ENCODE measurements around the gene PATL1.
"Not testable (repeated sequence)": the region's sequence is repeated elsewhere in the genome, so short reads cannot be mapped to it uniquely, and the experiment has no call there.

PATL1 gene

DNA sequence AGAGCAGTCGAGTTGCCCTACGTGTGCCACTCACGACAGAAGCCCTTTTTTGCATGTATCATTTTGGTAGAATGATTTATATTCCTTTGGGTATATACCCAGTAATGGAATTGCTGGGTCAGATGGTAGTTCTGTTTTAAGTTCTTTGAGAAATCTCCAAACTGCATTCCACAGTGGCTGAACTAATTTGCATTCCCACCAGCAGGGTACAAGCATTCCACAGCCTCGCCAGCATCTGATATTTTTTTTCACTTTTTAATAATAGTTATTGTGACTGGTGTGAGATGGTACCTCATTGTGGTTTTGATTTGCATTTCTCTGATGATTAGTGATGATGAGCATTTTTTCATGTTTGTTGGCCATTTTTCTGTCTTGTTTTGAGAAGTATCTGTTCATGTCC is 41.9 kb downstream of the PATL1 start:
- H3K4me1 ChIP-seq (ENCODE audit: control insufficient read depth, insufficient read depth, low read length); H3K9ac ChIP-seq (ENCODE audit: low read length); H3K4me3 ChIP-seq (ENCODE audit: low read length); H3K36me3 ChIP-seq (ENCODE audit: control insufficient read depth, insufficient read depth, low read length); H3K27me3 ChIP-seq (ENCODE audit: control insufficient read depth, insufficient read depth, low read length); H3K27ac ChIP-seq (ENCODE audit: low read depth, low read length): not testable (repeated sequence)

DNA sequence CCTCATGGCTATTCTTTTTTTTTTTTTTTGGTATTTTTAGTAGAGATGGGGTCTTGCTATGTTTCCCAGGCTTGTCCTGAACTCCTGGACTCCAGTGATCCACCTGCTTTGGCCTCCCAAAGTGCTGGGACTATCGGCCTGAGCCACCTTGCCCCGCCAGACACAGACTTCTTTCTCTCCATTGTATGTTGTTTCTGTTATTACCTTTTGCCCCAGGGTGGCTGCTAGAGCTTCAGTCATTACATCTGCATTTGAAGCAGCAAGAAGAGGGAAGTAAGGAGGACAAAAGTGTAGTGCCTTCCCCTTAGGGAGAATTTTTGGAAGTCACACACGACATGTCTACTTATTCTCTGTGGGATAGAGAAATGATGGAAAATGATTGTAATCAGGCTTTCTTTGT is 43.1 kb downstream of the PATL1 start:
- no peak overlapping the region for H3K4me3 ChIP-seq (ENCODE audit: low read length)
- no peak overlapping the region for H3K9ac ChIP-seq (ENCODE audit: low read length)
- peaks cover 2% of the 10 kb centered on the region for H3K36me3 ChIP-seq (ENCODE audit: control insufficient read depth, insufficient read depth, low read length)
- no peak overlapping the region for H3K27ac ChIP-seq (ENCODE audit: low read depth, low read length)
- no peaks in the 10 kb centered on the region for H3K27me3 ChIP-seq (ENCODE audit: control insufficient read depth, insufficient read depth, low read length)
- no peaks in the 10 kb centered on the region for H3K4me1 ChIP-seq (ENCODE audit: control insufficient read depth, insufficient read depth, low read length)

DNA sequence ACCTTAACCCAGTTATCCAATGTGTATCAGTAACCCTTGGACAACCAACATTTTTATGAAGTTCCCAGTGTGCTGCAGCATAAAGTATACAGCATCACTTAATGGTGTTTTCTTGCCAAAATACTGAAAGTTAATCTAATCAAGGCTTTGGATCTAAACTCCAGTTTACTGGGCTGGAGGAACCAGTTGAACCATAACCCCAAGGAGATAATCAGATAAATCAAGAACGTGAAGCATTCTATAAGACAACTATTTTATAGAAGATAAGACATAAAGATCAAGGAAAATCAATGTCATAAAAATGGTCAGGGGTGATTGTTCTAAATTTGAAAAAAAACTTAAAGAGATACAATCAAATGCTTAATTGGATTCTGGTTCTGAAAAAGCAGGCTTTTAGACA is 51.0 kb downstream of the PATL1 start:
- Histone ChIP-seq H3K36me3 (ENCODE audit: control insufficient read depth, insufficient read depth, low read length) (no peaks in the 10 kb centered on the region), H3K27me3 (ENCODE audit: control insufficient read depth, insufficient read depth, low read length) (no peaks in the 10 kb centered on the region), H3K4me3 (ENCODE audit: low read length) (no peak overlapping the region), H3K9ac (ENCODE audit: low read length) (no peak overlapping the region), H3K4me1 (ENCODE audit: control insufficient read depth, insufficient read depth, low read length) (peaks cover 12% of the 10 kb centered on the region), H3K27ac (ENCODE audit: low read depth, low read length) (no peak overlapping the region)

DNA sequence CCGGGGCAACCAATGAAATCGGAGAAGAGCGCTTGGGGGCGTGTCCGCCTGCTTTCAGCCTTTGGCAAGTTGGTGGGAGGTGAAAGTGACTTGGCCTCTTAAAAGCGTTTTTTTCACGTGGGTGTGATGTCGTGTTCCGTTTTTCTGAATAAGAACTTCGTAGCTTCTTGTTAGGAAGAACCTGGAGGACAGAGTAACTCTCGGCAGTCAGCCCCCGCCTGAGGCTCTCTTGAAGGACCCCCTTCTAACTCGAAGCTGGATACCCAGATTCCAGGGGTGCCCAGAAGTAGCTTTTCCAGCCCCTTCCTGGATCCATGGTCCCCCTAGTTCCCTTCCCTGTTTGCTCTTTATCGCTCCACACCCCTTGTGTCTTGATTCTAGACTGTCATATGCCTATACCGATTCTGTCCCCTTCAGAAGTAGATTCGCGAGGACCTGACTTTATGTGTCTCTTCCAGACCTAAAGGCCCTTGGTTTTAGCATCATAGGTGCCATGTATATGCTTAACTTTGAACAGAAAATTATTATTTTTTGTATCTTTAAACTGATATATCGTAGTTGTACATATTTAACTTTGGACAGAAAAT is 52.3 kb downstream of the PATL1 start:
- H3K9ac ChIP-seq (ENCODE audit: low read length): peak overlapping the region; percentile 91
- H3K4me1 ChIP-seq (ENCODE audit: control insufficient read depth, insufficient read depth, low read length): peaks cover 12% of the 10 kb centered on the region
- H3K4me3 ChIP-seq (ENCODE audit: low read length): peak overlapping the region; percentile 88

DNA sequence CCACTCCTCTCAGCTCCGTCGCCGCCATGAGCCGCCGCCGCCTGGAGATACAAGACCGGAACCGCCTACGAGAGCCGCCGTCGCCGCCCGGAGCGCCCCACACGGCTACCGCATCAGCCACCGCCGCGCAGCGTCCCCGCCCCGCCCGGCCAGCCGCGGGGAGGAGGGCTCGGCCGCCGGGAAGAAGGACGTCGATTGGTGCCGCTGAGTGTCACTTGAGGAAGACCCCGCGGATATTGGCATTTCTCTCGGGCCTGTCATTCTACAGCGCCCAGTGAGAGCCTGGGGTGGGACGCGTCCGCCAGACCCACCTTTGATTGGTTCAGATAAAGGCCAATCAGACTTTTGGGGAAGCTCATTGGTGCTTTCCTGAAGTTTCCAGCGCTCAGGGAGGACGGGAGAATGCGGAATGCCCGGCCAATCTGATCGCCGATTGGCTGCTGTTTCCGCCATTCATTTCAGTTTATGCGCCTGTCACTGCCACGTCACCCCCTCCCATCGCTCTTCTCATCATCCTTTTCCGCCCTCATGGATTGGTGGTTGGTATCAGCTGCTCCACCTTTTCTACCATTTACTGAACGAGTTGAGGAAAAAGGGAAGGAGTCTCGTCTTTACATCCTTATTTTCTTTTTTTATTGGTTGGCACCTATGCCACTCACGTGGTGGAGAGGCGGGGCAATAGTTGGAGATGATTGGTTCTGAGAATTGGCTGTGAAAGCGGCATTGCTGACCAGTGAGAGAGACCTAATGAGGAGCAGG is 53.0 kb downstream of the PATL1 start, which contains the start of gene OSBP:
OSBP (minus strand) TSS at position 138 of the 759 bp plus-strand sequence; CDS start at position 28, 110 bp downstream.
- Histone ChIP-seq H3K27ac (ENCODE audit: low read depth, low read length) (peak within 1 kb of the TSS; percentile 98), H3K4me3 (ENCODE audit: low read length) (peak within 1 kb of the TSS; percentile 90), H3K9ac (ENCODE audit: low read length) (peak within 1 kb of the TSS; percentile 91), H3K4me1 (ENCODE audit: control insufficient read depth, insufficient read depth, low read length) (peaks cover 14% of the 10 kb centered on the region), H3K36me3 (ENCODE audit: control insufficient read depth, insufficient read depth, low read length) (no peaks in the 10 kb centered on the region), H3K27me3 (ENCODE audit: control insufficient read depth, insufficient read depth, low read length) (no peaks in the 10 kb centered on the region)

More for the DNA sequence above, 52.3 kb downstream of the PATL1 start:
- peak overlapping the region; percentile 98 for H3K27ac ChIP-seq (ENCODE audit: low read depth, low read length)
- H3K27me3 ChIP-seq (ENCODE audit: control insufficient read depth, insufficient read depth, low read length): no peaks in the 10 kb centered on the region
- no peaks in the 10 kb centered on the region for H3K36me3 ChIP-seq (ENCODE audit: control insufficient read depth, insufficient read depth, low read length)

DNA sequence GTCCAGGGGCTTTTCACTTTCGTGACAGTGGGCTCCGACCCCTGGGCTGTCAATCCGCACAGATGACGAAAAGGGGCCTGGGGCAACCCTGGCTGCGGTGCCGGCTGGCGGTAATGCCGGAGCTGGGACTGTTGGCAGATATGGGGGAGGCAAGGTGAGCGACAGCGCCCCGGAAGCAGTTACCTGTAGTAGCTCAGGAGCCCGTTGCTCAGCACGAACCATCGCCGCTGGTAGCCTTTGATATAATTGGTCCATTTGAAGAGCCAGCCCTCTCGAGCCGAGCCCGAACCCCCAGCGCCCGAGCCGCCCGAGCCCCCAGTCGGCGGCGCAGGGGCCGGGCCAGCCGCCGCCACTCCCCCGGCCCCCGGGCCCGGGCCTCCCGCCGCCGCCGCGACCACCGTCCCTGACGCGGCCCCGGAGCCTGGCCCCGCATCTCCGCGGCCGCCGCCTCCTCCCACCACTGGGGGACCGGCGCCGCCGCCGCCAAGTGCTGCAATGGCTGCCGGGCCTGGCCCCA is 53.7 kb downstream of the PATL1 start:
- H3K4me1 ChIP-seq (ENCODE audit: control insufficient read depth, insufficient read depth, low read length): peaks cover 14% of the 10 kb centered on the region
- H3K27ac ChIP-seq (ENCODE audit: low read depth, low read length): peak overlapping the region; percentile 91
- peak overlapping the region; percentile 90 for H3K9ac ChIP-seq (ENCODE audit: low read length)
- peaks cover 2% of the 10 kb centered on the region for H3K36me3 ChIP-seq (ENCODE audit: control insufficient read depth, insufficient read depth, low read length)
- no peaks in the 10 kb centered on the region for H3K27me3 ChIP-seq (ENCODE audit: control insufficient read depth, insufficient read depth, low read length)
- peak overlapping the region; percentile 90 for H3K4me3 ChIP-seq (ENCODE audit: low read length)

DNA sequence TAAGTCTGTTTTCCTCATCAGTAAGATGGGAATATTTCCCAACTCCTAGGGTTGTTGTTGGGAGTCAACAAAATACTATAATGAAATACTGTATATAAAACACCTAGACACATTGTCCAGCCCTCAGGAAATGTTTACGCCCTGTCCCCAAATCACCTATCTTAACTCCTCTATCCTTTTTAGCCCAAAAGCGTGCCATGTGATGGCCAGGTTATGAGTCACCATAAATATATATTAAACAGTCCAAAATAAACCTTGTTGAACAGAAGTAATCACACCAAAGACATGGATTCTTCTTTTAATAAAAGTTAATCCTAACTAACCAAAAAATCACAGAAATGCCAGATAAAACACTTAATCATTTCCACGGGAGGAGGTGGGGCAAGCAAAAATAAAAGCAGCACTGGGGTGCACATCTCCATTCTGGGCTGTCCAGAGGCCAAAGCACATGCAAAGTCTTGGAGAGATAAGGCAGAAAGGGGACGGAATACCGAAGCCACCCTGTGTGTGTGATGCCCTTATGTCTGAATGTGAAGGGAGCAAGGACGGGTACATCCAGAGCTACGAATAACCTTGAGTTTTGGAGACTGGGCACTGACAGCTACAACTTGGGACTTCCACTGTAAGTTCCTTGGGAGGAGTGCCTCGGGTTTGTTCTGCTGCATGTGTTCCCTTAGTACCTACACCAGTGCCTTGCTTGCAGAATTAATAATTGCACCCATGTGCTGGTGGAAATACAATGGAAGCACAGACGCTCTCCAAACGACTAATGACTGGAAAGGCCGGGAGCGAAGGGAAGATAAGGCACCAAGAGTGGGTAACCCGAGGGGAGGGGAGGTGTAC is 54.3 kb downstream of the PATL1 start:
- Histone ChIP-seq H3K36me3 (ENCODE audit: control insufficient read depth, insufficient read depth, low read length) (peaks cover 6% of the 10 kb centered on the region), H3K4me3 (ENCODE audit: low read length) (peak overlapping the region; percentile 90), H3K27me3 (ENCODE audit: control insufficient read depth, insufficient read depth, low read length) (no peaks in the 10 kb centered on the region), H3K9ac (ENCODE audit: low read length) (peak overlapping the region; percentile 90), H3K27ac (ENCODE audit: low read depth, low read length) (peak overlapping the region; percentile 91), H3K4me1 (ENCODE audit: control insufficient read depth, insufficient read depth, low read length) (peaks cover 14% of the 10 kb centered on the region)

DNA sequence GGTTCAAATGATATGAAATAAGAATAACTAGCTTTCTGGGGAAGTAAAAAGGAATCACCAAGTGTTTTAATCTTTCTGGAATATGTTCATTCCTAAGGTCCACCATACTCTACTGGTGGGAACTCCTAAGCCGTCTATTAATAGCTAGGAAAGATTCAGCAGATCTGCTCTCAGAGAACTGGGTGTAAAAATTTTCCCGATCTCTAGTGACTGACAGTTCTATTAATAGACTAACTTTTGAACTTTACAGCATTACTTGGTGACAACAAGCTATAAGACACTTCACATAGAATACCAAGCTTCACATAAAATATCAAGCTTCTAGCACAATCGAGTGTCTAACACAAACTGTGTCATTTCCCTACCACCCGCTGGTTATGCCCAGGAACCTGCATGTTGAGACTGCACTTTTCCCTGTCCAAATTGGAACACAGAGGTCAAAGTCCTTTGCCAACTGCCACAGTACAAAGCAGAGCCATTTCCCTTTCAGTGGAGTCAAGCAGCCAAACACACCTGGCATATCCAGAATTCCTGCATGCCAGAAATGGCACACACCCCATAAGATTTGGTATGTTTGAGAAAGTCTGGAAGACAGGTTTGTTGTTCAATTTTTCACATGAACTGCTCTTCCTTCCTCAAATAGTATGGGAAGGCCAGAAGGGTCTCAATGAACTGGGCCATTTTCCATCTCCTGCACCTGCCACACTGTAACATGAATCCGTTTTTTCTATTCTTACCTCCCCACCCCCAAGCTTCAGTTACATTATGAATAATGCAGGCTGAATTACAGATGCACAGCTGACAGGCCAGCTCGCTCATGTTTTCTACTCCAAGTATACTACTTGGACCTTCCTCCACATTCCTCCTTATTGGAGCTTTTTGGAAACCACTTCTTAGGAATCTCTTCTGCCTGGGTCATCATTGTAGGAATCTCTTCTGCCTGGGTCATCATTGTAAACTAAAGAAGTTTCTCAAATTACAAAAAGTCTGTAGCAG is 57.0 kb downstream of the PATL1 start:
- Histone ChIP-seq H3K36me3 (ENCODE audit: control insufficient read depth, insufficient read depth, low read length) (peaks cover 24% of the 10 kb centered on the region), H3K4me1 (ENCODE audit: control insufficient read depth, insufficient read depth, low read length) (peaks cover 14% of the 10 kb centered on the region), H3K27me3 (ENCODE audit: control insufficient read depth, insufficient read depth, low read length) (no peaks in the 10 kb centered on the region), H3K4me3 (ENCODE audit: low read length) (no peak overlapping the region), H3K9ac (ENCODE audit: low read length) (no peak overlapping the region), H3K27ac (ENCODE audit: low read depth, low read length) (no peak overlapping the region)

DNA sequence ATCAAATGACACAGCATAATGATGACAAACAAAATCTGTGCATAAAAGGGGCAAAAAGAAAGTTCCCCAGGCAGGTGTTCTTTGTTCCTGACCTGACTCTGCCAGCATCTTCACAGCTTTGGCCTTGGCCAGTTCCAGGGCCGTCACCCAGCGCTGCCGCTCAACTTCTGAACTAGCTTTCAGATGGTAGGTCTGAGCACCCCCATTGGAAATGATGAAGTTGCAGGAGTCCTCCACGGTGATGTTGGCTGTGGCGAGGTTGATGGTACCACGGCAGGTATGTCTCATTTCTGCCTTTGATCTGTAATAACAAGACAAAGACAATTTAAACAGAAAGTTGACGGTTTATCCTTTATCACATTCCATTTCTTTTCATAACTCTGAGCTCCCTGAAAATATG is 58.5 kb downstream of the PATL1 start:
- Histone ChIP-seq H3K4me1 (ENCODE audit: control insufficient read depth, insufficient read depth, low read length) (peaks cover 10% of the 10 kb centered on the region), H3K4me3 (ENCODE audit: low read length) (no peak overlapping the region), H3K9ac (ENCODE audit: low read length) (no peak overlapping the region), H3K27me3 (ENCODE audit: control insufficient read depth, insufficient read depth, low read length) (no peaks in the 10 kb centered on the region), H3K27ac (ENCODE audit: low read depth, low read length) (no peak overlapping the region), H3K36me3 (ENCODE audit: control insufficient read depth, insufficient read depth, low read length) (peaks cover 28% of the 10 kb centered on the region)

DNA sequence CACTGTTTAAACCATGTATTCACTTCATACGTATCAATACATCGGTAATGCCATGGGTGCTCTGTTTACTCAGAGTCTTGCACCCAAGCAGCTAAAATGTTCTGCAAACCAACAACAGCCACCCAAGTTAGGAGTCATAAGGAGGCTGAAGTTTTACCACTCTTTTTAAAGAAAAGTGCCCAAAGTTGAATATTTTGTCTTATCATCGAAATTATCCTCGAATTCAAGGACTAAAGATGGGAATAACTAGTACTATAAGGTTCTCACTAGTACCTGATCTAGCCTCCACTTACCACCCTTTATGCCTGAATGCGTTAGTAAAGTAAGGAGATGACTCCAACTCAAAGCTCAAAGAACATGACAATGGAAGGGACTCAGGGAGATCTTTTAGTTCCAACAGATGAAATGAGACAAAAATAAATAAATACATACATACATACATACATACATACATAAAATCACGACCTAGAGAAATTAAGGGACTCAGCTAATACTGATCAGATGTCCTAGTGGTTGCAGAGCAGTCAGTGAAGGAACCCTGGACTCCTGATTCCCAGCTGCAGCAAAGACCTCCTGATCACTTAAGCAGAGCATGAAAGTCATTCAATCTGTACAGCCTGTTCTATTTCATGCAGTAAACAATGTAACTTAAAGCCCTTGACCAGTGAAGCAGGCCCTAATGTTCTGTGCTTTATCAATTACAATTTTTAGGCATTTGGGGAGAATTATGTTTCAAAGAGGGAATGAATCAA is 61.0 kb downstream of the PATL1 start:
- Histone ChIP-seq H3K27ac (ENCODE audit: low read depth, low read length) (no peak overlapping the region), H3K4me3 (ENCODE audit: low read length) (no peak overlapping the region), H3K27me3 (ENCODE audit: control insufficient read depth, insufficient read depth, low read length) (no peaks in the 10 kb centered on the region), H3K9ac (ENCODE audit: low read length) (no peak overlapping the region), H3K36me3 (ENCODE audit: control insufficient read depth, insufficient read depth, low read length) (peaks cover 29% of the 10 kb centered on the region), H3K4me1 (ENCODE audit: control insufficient read depth, insufficient read depth, low read length) (peaks cover 2% of the 10 kb centered on the region)

DNA sequence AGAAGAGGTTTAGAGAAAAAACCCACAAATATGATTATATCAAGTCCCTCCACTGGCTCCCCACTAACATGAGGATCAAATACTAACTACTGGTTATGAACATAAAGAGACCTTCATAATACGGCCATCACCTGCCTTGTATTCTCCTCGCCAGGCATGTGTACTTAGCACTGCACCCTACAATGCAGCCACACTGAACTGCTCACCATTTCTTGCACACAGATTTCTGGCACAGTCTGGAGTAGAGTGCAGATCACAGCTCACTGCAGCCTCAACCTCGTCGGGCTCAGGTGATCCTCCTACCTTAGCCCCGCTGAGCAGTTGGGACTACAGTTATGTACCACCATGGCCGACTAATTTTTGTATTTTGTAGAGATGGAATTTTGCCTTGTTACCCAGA is 66.4 kb downstream of the PATL1 start:
- H3K27ac ChIP-seq (ENCODE audit: low read depth, low read length): no peak overlapping the region
- no peaks in the 10 kb centered on the region for H3K27me3 ChIP-seq (ENCODE audit: control insufficient read depth, insufficient read depth, low read length)
- peaks cover 41% of the 10 kb centered on the region for H3K36me3 ChIP-seq (ENCODE audit: control insufficient read depth, insufficient read depth, low read length)
- H3K4me3 ChIP-seq (ENCODE audit: low read length): no peak overlapping the region
- no peaks in the 10 kb centered on the region for H3K4me1 ChIP-seq (ENCODE audit: control insufficient read depth, insufficient read depth, low read length)
- no peak overlapping the region for H3K9ac ChIP-seq (ENCODE audit: low read length)
